ENCODE measurements around the gene CSMD2.

GRCh38 chr1:33973799-33974545 lies 191.1 kb downstream of the CSMD2 start:
- TF ChIP-seq CTCF (IDR thresholded peaks at IDR 0.05; ENCODE audit: borderline replicate concordance, extremely low read depth, low read length, poor library complexity, severe bottlenecking): no peak
- TF ChIP-seq EZH2 (IDR thresholded peaks at IDR 0.05; ENCODE audit: borderline replicate concordance, low read depth, low read length, severe bottlenecking): no peak
